A549 (cell line): ENCODE results near the gene OR14C36. TPM values are rescaled to one million over a fixed set of nuclear protein-coding genes. Genes with fewer than 3 reads are reported as not detected.

Experiments
- ATAC-seq, 2 experiments: fragments of 200-7000 bp in 1 of 2; fragments of >200 bp in 1 of 2; cut with Nextera tagmentation in 1 of 2; cut with Tn5 transposase in 1 of 2; 3 replicates each; pipeline versions ENCODE4 v1.8.0 to v1.9.1; 2018 to 2020; ENCODE audit warnings: mild to moderate bottlenecking in 1 of 2, moderate library complexity in 1 of 2
- CTCF ChIA-PET: fragments of 300-600 bp; sonication (Branson Sonifier 250); formaldehyde crosslinking; extraction: SDS; loops from one replicate; lab custom pipeline; 2021; ENCODE audit warnings: antibody characterized with exemption, inconsistent platforms; lab: Yijun Ruan, JAX
- POLR2A ChIA-PET: fragments of 350-600 bp; formaldehyde crosslinking; extraction: SDS; loops from one replicate; lab custom pipeline; 2021; ENCODE audit warnings: antibody characterized with exemption, inconsistent platforms; lab: Yijun Ruan, JAX
- DNase-seq, 2 experiments: peaks; one replicate each; pipeline versions ENCODE4 v3.0.0 to v3.0.0-alpha.2; 2011 to 2016; ENCODE audit warnings: low read depth in 1 of 2, low spot score in 1 of 2
- FAIRE-seq: peaks from 2 replicates; lab custom pipeline; 2011; peaks lifted over from hg19 to GRCh38; lab: Jason Lieb, UNC
- H3K27ac ChIP-seq, 2 experiments: fragments of >200 bp; sonication (Bioruptor Twin); formaldehyde crosslinking; 3 replicates each; pipeline ENCODE4 v1.5.1; 2016 to 2017
- H3K4me1 ChIP-seq: fragments of >200 bp; sonication (Bioruptor Twin); formaldehyde crosslinking; 3 replicates; pipeline ENCODE4 v1.6.1; 2016
- H3K4me2 ChIP-seq: fragments of >200 bp; sonication (Bioruptor Twin); formaldehyde crosslinking; 3 replicates; pipeline ENCODE4 v1.6.1; 2016
- H3K4me3 ChIP-seq: fragments of >200 bp; sonication (Bioruptor Twin); formaldehyde crosslinking; 3 replicates; pipeline ENCODE4 v1.5.1; 2016
- H3K9me3 ChIP-seq: fragments of >200 bp; sonication (Bioruptor Twin); formaldehyde crosslinking; 3 replicates; pipeline ENCODE4 v1.6.1; 2016
- ATOH8 ChIP-seq: fragments of 250-450 bp; sonication (Bioruptor Pico); IDR thresholded peaks from 2 replicates; pipeline ENCODE4 v1.5.0; 2020; ENCODE audit warnings: low read depth, mild to moderate bottlenecking, moderate library complexity
- CBX2 ChIP-seq: fragments of 200-600 bp; sonication (generic); IDR thresholded peaks from 2 replicates; pipeline ENCODE4 v1.6.1; 2016; ENCODE audit warnings: low read depth, mild to moderate bottlenecking, borderline replicate concordance
- CBX8 ChIP-seq: fragments of 200-600 bp; sonication (generic); IDR thresholded peaks from 2 replicates; pipeline ENCODE4 v1.6.1; 2016
- CEBPB ChIP-seq, 2 experiments: fragments of >200 bp in 1 of 2; sonication (Bioruptor Twin) in 1 of 2; formaldehyde crosslinking in 1 of 2; IDR thresholded peaks; 2 replicates each; pipeline ENCODE4 v1.6.1; 2012 to 2016
- CHD2 ChIP-seq: fragments of 150-350 bp; IDR thresholded peaks from 2 replicates; pipeline ENCODE4 v1.6.1; 2014; ENCODE audit warnings: low read length; ENCODE audit not compliant: partially characterized antibody
- CHD4 ChIP-seq: fragments of 200-600 bp; sonication (generic); IDR thresholded peaks from 2 replicates; pipeline ENCODE4 v1.6.1; 2016; ENCODE audit warnings: antibody characterized with exemption, mild to moderate bottlenecking, borderline replicate concordance
- EHF ChIP-seq: fragments of 250-450 bp; sonication (Bioruptor Pico); IDR thresholded peaks from 2 replicates; pipeline ENCODE4 v1.5.0; 2020; ENCODE audit warnings: mild to moderate bottlenecking
- ELK1 ChIP-seq: fragments of 150-350 bp; IDR thresholded peaks from 2 replicates; pipeline ENCODE4 v1.6.1; 2014; ENCODE audit warnings: low read depth, mild to moderate bottlenecking, low read length
- EP300 ChIP-seq, 2 experiments: fragments of >200 bp; sonication (Bioruptor Twin); formaldehyde crosslinking; IDR thresholded peaks; 2 replicates in 1 of 2; 3 replicates in 1 of 2; pipeline ENCODE4 v1.6.1; 2016 to 2017
- HDAC2 ChIP-seq: fragments of 200-600 bp; sonication (generic); IDR thresholded peaks from 2 replicates; pipeline ENCODE4 v1.6.1; 2016
- HMGXB4 ChIP-seq: fragments of 250-450 bp; sonication (Bioruptor Pico); IDR thresholded peaks from 2 replicates; pipeline ENCODE4 v1.5.0; 2021; ENCODE audit warnings: mild to moderate bottlenecking, moderate library complexity, borderline replicate concordance
- KDM5A ChIP-seq: fragments of 200-600 bp; sonication (generic); IDR thresholded peaks from 2 replicates; pipeline ENCODE4 v1.6.1; 2016; ENCODE audit warnings: antibody characterized with exemption, mild to moderate bottlenecking
- MAZ ChIP-seq: fragments of 150-350 bp; IDR thresholded peaks from 2 replicates; pipeline ENCODE4 v1.6.1; 2014; ENCODE audit warnings: antibody characterized with exemption, low read depth, low read length, borderline replicate concordance
- NPAS2 ChIP-seq: fragments of 250-450 bp; sonication (Bioruptor Pico); IDR thresholded peaks from 2 replicates; pipeline ENCODE4 v1.8.0; 2022; ENCODE audit warnings: mild to moderate bottlenecking, moderate library complexity, borderline replicate concordance
- NR3C1 ChIP-seq: fragments of >200 bp; sonication (Bioruptor Twin); formaldehyde crosslinking; IDR thresholded peaks from 3 replicates; pipeline ENCODE4 v1.6.1; 2017
- PBX3 ChIP-seq: IDR thresholded peaks from 2 replicates; pipeline ENCODE4 v1.6.1; 2012
- PHF8 ChIP-seq: fragments of 200-600 bp; sonication (generic); IDR thresholded peaks from 2 replicates; pipeline ENCODE4 v1.6.1; 2016; ENCODE audit warnings: low read depth, mild to moderate bottlenecking, antibody characterized with exemption, moderate library complexity, borderline replicate concordance
- RAD21 ChIP-seq, 2 experiments: fragments of >200 bp in 1 of 2; sonication (Bioruptor Twin) in 1 of 2; formaldehyde crosslinking in 1 of 2; IDR thresholded peaks in 1 of 2; conservative IDR thresholded peaks in 1 of 2; 2 replicates in 1 of 2; 3 replicates in 1 of 2; pipeline ENCODE4 v1.6.1; 2012 to 2018; ENCODE audit warnings: inconsistent platforms in 1 of 2
- RFX5 ChIP-seq: fragments of 450-650 bp; IDR thresholded peaks from 2 replicates; pipeline ENCODE4 v1.7.1; 2014; ENCODE audit warnings: antibody characterized with exemption, mild to moderate bottlenecking, moderate library complexity
- SMC3 ChIP-seq: fragments of >200 bp; sonication (Bioruptor Twin); formaldehyde crosslinking; IDR thresholded peaks from 3 replicates; pipeline ENCODE4 v1.6.1; 2018; ENCODE audit warnings: inconsistent platforms
- TP53 ChIP-seq: fragments of 250-450 bp; sonication (Bioruptor Pico); IDR thresholded peaks from 2 replicates; pipeline ENCODE4 v1.5.0; 2021; ENCODE audit warnings: mild to moderate bottlenecking, moderate library complexity
- ZC3H11A ChIP-seq: fragments of 450-650 bp; IDR thresholded peaks from 2 replicates; pipeline ENCODE4 v1.6.1; 2014; ENCODE audit warnings: antibody characterized with exemption, mild to moderate bottlenecking
- ZNF302 ChIP-seq: fragments of 250-450 bp; sonication (Bioruptor Pico); IDR thresholded peaks from 2 replicates; pipeline ENCODE4 v1.9.0; 2021; ENCODE audit warnings: inconsistent platforms, mild to moderate bottlenecking, moderate library complexity
- WGBS: methylation state at CpG from one replicate; pipeline ENCODE4 v1.1.6; 2017; ENCODE audit errors: missing lambda C conversion rate; 5-methylcytosine and 5-hydroxymethylcytosine counted together
- polyA plus RNA-seq, 4 experiments: library from polyadenylated mRNA; depleted of rRNA in 3 of 4; stranded (reverse); fragments of >200 nt; fragmentation: RNase III in 1 of 4; extraction: RNeasy Plus Mini Kit Qiagen cat#74134 plus additional on column Dnase treatment in 1 of 4; gene quantifications; 2 replicates in 3 of 4; 3 replicates in 1 of 4; pipeline ENCODE4 v1.2.3, GENCODE V29; 2011 to 2017
- TF ChIP-seq, protein P1 (sequence below): fragments of >200 bp; sonication (Bioruptor Twin); formaldehyde crosslinking; IDR thresholded peaks from 2 replicates; pipeline ENCODE4 v1.6.1; 2016

Gene OR14C36
- polyA plus RNA-seq, 2 of the 4 experiments (the other 2 are of a cell fraction), result not detected

GRCh38 chr1:248324468-248324867 is 24.1 kb upstream of the OR14C36 start, which contains the start of gene OR2M7 (continued):
- no peak for TF ChIP-seq NR3C1
- no peak for TF ChIP-seq ZC3H11A

GRCh38 chr1:248343451-248343850 is 5.1 kb upstream of the OR14C36 start:
- no peak for TF ChIP-seq RFX5
- TF ChIP-seq PBX3, result no peak
- no peak for TF ChIP-seq TP53 (CRISPR knock-in tag)
- no peak for TF ChIP-seq ELK1
- TF ChIP-seq CHD2, result no peak
- TF ChIP-seq, all 56 proteins: peak for 0
- Histone ChIP-seq H3K4me1 (no peaks in the 10 kb centered on the region), H3K4me3 (no peak overlapping the region), H3K27ac (no peak overlapping the region), H3K9me3 (no peaks in the 10 kb centered on the region), H3K4me2 (no peak overlapping the region)
- FAIRE-seq, result no peak
- POLR2A ChIA-PET, result no interaction called here
- no peak for DNase-seq
- CTCF ChIA-PET, result no interaction called here
- WGBS, result 3% methylated on average over 3 of the region's 3 CpGs
- ATAC-seq, result no peak

GRCh38 chr1:248359415-248359814 is 10.8 kb downstream of the OR14C36 start:
- no peaks in the 10 kb centered on the region for H3K4me1 ChIP-seq
- no peaks in the 10 kb centered on the region for H3K9me3 ChIP-seq
- POLR2A ChIA-PET, result no interaction called here
- WGBS, result 3% methylated on average over 3 of the region's 3 CpGs
- TF ChIP-seq CEBPB (IDR thresholded peaks at IDR 0.05) (no peak), SMC3 (no peak), CHD4 (no peak), EHF (CRISPR knock-in tag) (no peak), PHF8 (no peak), RFX5 (no peak), HDAC2 (no peak), CBX2 (no peak), RAD21 (conservative IDR thresholded peaks at IDR 0.05 in 1 of 2, IDR thresholded peaks at IDR 0.05 in 1 of 2) (no peak), CBX8 (no peak), KDM5A (no peak), EP300 (IDR thresholded peaks at IDR 0.05) (no peak), NPAS2 (CRISPR knock-in tag) (no peak), ZNF302 (CRISPR knock-in tag) (no peak), ATOH8 (CRISPR knock-in tag) (no peak), HMGXB4 (CRISPR knock-in tag) (no peak), MAZ (no peak)
- TF ChIP-seq, protein P1, sequence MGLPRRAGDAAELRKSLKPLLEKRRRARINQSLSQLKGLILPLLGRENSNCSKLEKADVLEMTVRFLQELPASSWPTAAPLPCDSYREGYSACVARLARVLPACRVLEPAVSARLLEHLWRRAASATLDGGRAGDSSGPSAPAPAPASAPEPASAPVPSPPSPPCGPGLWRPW, result no peak
- TF ChIP-seq, all 56 proteins: peak for 0
- DNase-seq, result no peak
- CTCF ChIA-PET, result no interaction called here
- H3K4me3 ChIP-seq, result no peak overlapping the region
- no peak overlapping the region for H3K4me2 ChIP-seq
- no peak overlapping the region for H3K27ac ChIP-seq
- no peak for FAIRE-seq
- no peak for ATAC-seq
